Breast epithelium (tissue), 4 donors: ENCODE results near the gene AHSP. TPM values are rescaled to one million over a fixed set of nuclear protein-coding genes. Genes with fewer than 3 reads are reported as not detected.

ENCODE experiments used
- DNase-seq, 2 donors: peaks; one replicate each; pipeline ENCODE4 v3.0.0-alpha.2; 2019; ENCODE audit warnings: low spot score in 2 of 2
- H3K27ac ChIP-seq, 2 donors: fragments of 200-600 bp; sonication (generic) in 1 of 2; one replicate each; pipeline ENCODE4 v1.5.1; 2016 to 2019; ENCODE audit warnings: mild to moderate bottlenecking in 1 of 2
- H3K27me3 ChIP-seq, 2 donors: fragments of 200-600 bp; sonication (generic) in 1 of 2; one replicate each; pipeline versions ENCODE4 v1.5.1 to v1.6.0; 2017 to 2019; ENCODE audit warnings: control low read depth in 1 of 2, mild to moderate bottlenecking in 1 of 2
- H3K36me3 ChIP-seq: fragments of 200-600 bp; one replicate; pipeline ENCODE4 v1.5.1; 2019
- H3K4me1 ChIP-seq, 2 donors: fragments of 200-600 bp; sonication (generic); one replicate each; pipeline ENCODE4 v1.5.1; 2016 to 2019; ENCODE audit warnings: control low read depth in 1 of 2
- H3K4me3 ChIP-seq, 3 donors: fragments of 200-600 bp; sonication (generic); 1 replicate in 2 of 3; 2 replicates in 1 of 3; pipeline ENCODE4 v1.5.1; 2016 to 2019; ENCODE audit warnings: mild to moderate bottlenecking in 3 of 3, moderate library complexity in 2 of 3
- H3K9me3 ChIP-seq, 2 donors: fragments of 200-600 bp; sonication (generic) in 1 of 2; one replicate each; pipeline ENCODE4 v1.5.1; 2016 to 2019; ENCODE audit warnings: control low read depth in 1 of 2
- CTCF ChIP-seq, 3 donors: fragments of 450-650 bp; IDR thresholded peaks; one replicate each; pipeline ENCODE4 v1.5.1; 2016 to 2017; ENCODE audit warnings: antibody characterized with exemption in 3 of 3, mild to moderate bottlenecking in 3 of 3, moderate library complexity in 3 of 3
- POLR2A ChIP-seq: fragments of 450-650 bp; IDR thresholded peaks from one replicate; pipeline ENCODE4 v1.6.1; 2016; ENCODE audit warnings: antibody characterized with exemption, mild to moderate bottlenecking, moderate library complexity
- POLR2AphosphoS5 ChIP-seq, 3 donors: sonication (generic); formaldehyde crosslinking; IDR thresholded peaks; one replicate each; pipeline ENCODE4 v1.6.1; 2017; ENCODE audit warnings: antibody characterized with exemption in 3 of 3
- intact Hi-C: fragments of 100-400 bp; cut with DNase I; formaldehyde crosslinking; loops from one replicate; pipeline ENCODE4 v1.15.1; 2023; ENCODE audit warnings: low total_unique reads
- total RNA-seq, 3 donors: library from RNA; depleted of rRNA; stranded (reverse); fragments of >200 nt; gene quantifications; one replicate each; pipeline ENCODE4 v1.1.0, GENCODE V29; 2016

AHSP gene
- total RNA-seq, 3 donors from 2014 or later = not detected

- no peak overlapping the region for H3K27ac ChIP-seq
- H3K4me3 ChIP-seq = peak overlapping the region in 2 of 3 donors; percentile 50 to 68
- no peaks in the 10 kb centered on the region for H3K9me3 ChIP-seq
- H3K36me3 ChIP-seq = no peaks in the 10 kb centered on the region
- no peak for DNase-seq
- H3K27me3 ChIP-seq = peaks cover 0 to 20% of the 10 kb centered on the region in 2 donors
- peaks cover 0 to 3% of the 10 kb centered on the region in 2 donors for H3K4me1 ChIP-seq
- intact Hi-C loops = no loop called here
- TF ChIP-seq POLR2A (no peak), POLR2AphosphoS5 (IDR thresholded peaks at IDR 0.05) (no peak), CTCF (IDR thresholded peaks at IDR 0.05) (no peak)
These were observed 915 bp downstream of the AHSP start for GRCh38 chr16:31528523-31529107.

GRCh38 chr16:31529108-31529936 is 1.6 kb downstream of the AHSP start:
- H3K27ac ChIP-seq = peak overlapping the region in 1 of 2 donors; percentile 12
- H3K4me3 ChIP-seq = peak overlapping the region; percentile 27 to 68 (median 50)
- TF ChIP-seq POLR2AphosphoS5 (IDR thresholded peaks at IDR 0.05) = no peak
- no peak for TF ChIP-seq POLR2A
- no peak for TF ChIP-seq CTCF (IDR thresholded peaks at IDR 0.05)
- no peaks in the 10 kb centered on the region for H3K36me3 ChIP-seq
- peaks cover 0 to 20% of the 10 kb centered on the region in 2 donors for H3K27me3 ChIP-seq
- peaks cover 0 to 3% of the 10 kb centered on the region in 2 donors for H3K4me1 ChIP-seq
- no peaks in the 10 kb centered on the region for H3K9me3 ChIP-seq
- DNase-seq = no peak
- intact Hi-C loops = no loop called here

DNA sequence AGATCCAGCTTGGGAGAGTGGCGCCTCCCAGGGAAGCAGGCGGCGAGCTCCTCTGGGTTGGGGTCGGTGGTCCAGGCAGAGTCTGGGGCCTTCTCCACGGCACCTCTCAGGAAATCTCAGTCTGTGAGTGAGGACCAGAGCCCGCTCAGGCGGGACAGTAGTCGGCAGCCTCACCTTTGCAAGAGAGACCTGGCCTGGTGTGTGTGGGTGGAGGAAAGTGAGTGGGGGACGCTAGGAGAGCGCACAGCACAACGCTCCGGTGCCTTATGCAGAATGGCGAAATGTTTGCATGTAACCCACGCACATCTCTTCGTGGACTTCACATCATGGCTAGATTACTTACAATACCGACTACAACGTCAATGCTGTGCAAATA is 2.2 kb downstream of the AHSP start:
- DNase-seq = no peak
- peak overlapping the region; percentile 27 to 68 (median 50) for H3K4me3 ChIP-seq
- peaks cover 0 to 20% of the 10 kb centered on the region in 2 donors for H3K27me3 ChIP-seq
- H3K36me3 ChIP-seq = no peaks in the 10 kb centered on the region
- no peaks in the 10 kb centered on the region for H3K9me3 ChIP-seq
- intact Hi-C loops = no loop called here
- H3K4me1 ChIP-seq = peaks cover 0 to 3% of the 10 kb centered on the region in 2 donors
- TF ChIP-seq CTCF (IDR thresholded peaks at IDR 0.05) (no peak), POLR2AphosphoS5 (IDR thresholded peaks at IDR 0.05) (no peak), POLR2A (no peak)
- H3K27ac ChIP-seq = no peak overlapping the region

GRCh38 chr16:31530405-31530804 is 2.7 kb downstream of the AHSP start:
- no peak for DNase-seq
- intact Hi-C loops = no loop called here
- Histone ChIP-seq H3K27me3 (peaks cover 0 to 20% of the 10 kb centered on the region in 2 donors), H3K27ac (no peak overlapping the region), H3K4me3 (no peak overlapping the region), H3K36me3 (no peaks in the 10 kb centered on the region), H3K9me3 (no peaks in the 10 kb centered on the region), H3K4me1 (peaks cover 0 to 3% of the 10 kb centered on the region in 2 donors)
- TF ChIP-seq CTCF (IDR thresholded peaks at IDR 0.05) (no peak), POLR2A (no peak), POLR2AphosphoS5 (IDR thresholded peaks at IDR 0.05) (no peak)

GRCh38 chr16:31531096-31531495 is 3.4 kb downstream of the AHSP start:
- no peak for DNase-seq
- Histone ChIP-seq H3K27me3 (peaks cover 0 to 20% of the 10 kb centered on the region in 2 donors), H3K36me3 (no peaks in the 10 kb centered on the region), H3K27ac (no peak overlapping the region), H3K4me3 (no peak overlapping the region), H3K9me3 (no peaks in the 10 kb centered on the region), H3K4me1 (peaks cover 0 to 3% of the 10 kb centered on the region in 2 donors)
- intact Hi-C loops = no loop called here
- TF ChIP-seq POLR2AphosphoS5 (IDR thresholded peaks at IDR 0.05) (no peak), CTCF (IDR thresholded peaks at IDR 0.05) (no peak), POLR2A (no peak)
